SK-N-SH treated with all-trans-retinoic acid at 6 μM for 48 hours (cell line): Measurements from ENCODE around the gene COL15A1.

Experiments
- ARNTL ChIP-seq: fragments of 450-650 bp; formaldehyde crosslinking; IDR thresholded peaks from 2 replicates; pipeline ENCODE4 v1.5.0; 2020; ENCODE audit warnings: low read depth, mild to moderate bottlenecking, moderate library complexity, borderline replicate concordance
- TOX ChIP-seq: fragments of 250-450 bp; sonication (Bioruptor Pico); IDR thresholded peaks from 2 replicates; pipeline ENCODE4 v1.8.0; 2021; ENCODE audit warnings: mild to moderate bottlenecking, moderate library complexity, borderline replicate concordance
- ZC3H10 ChIP-seq: fragments of 250-450 bp; sonication (Bioruptor Pico); IDR thresholded peaks from 2 replicates; pipeline ENCODE4 v1.5.1; 2021; ENCODE audit warnings: mild to moderate bottlenecking, moderate library complexity
- ZFP30 ChIP-seq: fragments of 450-650 bp; formaldehyde crosslinking; IDR thresholded peaks from 2 replicates; pipeline ENCODE4 v1.5.0; 2022; ENCODE audit warnings: mild to moderate bottlenecking, moderate library complexity
- ZNF70 ChIP-seq: fragments of 450-650 bp; formaldehyde crosslinking; IDR thresholded peaks from 2 replicates; pipeline ENCODE4 v1.5.0; 2020; ENCODE audit warnings: mild to moderate bottlenecking, moderate library complexity
- TF ChIP-seq, protein P1 (sequence below): fragments of 250-450 bp; sonication (Bioruptor Pico); IDR thresholded peaks from 2 replicates; pipeline ENCODE4 v1.8.0; 2021; ENCODE audit warnings: low read depth, mild to moderate bottlenecking, moderate library complexity, borderline replicate concordance
- TF ChIP-seq, protein P2 (sequence below): fragments of 250-450 bp; sonication (Bioruptor Pico); IDR thresholded peaks from 2 replicates; pipeline ENCODE4 v1.5.1; 2020; ENCODE audit warnings: low read depth, mild to moderate bottlenecking, moderate library complexity
- TF ChIP-seq, protein P3 (sequence below): fragments of 250-450 bp; sonication (Bioruptor Pico); IDR thresholded peaks from 2 replicates; pipeline ENCODE4 v1.5.0; 2020; ENCODE audit warnings: mild to moderate bottlenecking, moderate library complexity
- TF ChIP-seq, protein P4 (sequence below): fragments of 250-450 bp; sonication (Bioruptor Pico); IDR thresholded peaks from 2 replicates; pipeline ENCODE4 v1.8.0; 2020; ENCODE audit warnings: mild to moderate bottlenecking, moderate library complexity, borderline replicate concordance

DNA sequence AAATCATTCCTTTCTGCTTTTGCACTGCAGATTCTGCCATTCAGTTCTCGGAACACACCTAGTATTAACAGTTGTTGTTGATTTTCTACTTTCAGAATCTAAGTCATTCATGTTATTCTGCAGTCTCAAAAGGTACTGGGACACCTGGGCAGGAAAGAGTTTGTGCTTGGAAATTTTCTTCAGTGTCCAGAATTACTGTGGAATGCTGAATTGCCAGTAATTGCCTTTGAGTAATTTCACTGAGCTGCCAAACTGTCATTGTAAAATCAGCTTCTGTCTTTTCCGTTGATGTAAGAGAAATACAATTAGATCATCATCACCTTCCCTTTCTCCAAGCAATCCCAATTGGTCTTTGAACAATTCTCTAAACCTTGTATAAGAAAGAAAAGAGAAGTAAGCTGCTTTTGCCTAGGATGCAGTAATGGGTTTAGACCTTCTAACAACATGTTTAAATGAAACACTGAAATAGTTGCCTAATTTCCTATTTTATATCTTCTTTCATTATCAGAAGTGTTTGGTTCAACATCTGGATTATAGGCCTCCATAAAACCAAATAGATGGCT is 85.5 kb downstream of the COL15A1 start:
- TF ChIP-seq TOX (CRISPR knock-in tag), result no peak
- TF ChIP-seq ZFP30 (CRISPR knock-in tag), result no peak
- TF ChIP-seq ARNTL (CRISPR knock-in tag), result no peak
- TF ChIP-seq, protein P1, sequence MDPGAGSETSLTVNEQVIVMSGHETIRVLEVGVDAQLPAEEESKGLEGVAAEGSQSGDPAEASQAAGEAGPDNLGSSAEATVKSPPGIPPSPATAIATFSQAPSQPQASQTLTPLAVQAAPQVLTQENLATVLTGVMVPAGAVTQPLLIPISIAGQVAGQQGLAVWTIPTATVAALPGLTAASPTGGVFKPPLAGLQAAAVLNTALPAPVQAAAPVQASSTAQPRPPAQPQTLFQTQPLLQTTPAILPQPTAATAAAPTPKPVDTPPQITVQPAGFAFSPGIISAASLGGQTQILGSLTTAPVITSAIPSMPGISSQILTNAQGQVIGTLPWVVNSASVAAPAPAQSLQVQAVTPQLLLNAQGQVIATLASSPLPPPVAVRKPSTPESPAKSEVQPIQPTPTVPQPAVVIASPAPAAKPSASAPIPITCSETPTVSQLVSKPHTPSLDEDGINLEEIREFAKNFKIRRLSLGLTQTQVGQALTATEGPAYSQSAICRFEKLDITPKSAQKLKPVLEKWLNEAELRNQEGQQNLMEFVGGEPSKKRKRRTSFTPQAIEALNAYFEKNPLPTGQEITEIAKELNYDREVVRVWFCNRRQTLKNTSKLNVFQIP (CRISPR knock-in tag), result no peak
- no peak for TF ChIP-seq ZNF70 (CRISPR knock-in tag)
- no peak for TF ChIP-seq ZC3H10 (CRISPR knock-in tag)
- TF ChIP-seq, protein P2, sequence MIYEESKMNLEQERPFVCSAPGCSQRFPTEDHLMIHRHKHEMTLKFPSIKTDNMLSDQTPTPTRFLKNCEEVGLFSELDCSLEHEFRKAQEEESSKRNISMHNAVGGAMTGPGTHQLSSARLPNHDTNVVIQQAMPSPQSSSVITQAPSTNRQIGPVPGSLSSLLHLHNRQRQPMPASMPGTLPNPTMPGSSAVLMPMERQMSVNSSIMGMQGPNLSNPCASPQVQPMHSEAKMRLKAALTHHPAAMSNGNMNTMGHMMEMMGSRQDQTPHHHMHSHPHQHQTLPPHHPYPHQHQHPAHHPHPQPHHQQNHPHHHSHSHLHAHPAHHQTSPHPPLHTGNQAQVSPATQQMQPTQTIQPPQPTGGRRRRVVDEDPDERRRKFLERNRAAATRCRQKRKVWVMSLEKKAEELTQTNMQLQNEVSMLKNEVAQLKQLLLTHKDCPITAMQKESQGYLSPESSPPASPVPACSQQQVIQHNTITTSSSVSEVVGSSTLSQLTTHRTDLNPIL (CRISPR knock-in tag), result no peak
- TF ChIP-seq, protein P3, sequence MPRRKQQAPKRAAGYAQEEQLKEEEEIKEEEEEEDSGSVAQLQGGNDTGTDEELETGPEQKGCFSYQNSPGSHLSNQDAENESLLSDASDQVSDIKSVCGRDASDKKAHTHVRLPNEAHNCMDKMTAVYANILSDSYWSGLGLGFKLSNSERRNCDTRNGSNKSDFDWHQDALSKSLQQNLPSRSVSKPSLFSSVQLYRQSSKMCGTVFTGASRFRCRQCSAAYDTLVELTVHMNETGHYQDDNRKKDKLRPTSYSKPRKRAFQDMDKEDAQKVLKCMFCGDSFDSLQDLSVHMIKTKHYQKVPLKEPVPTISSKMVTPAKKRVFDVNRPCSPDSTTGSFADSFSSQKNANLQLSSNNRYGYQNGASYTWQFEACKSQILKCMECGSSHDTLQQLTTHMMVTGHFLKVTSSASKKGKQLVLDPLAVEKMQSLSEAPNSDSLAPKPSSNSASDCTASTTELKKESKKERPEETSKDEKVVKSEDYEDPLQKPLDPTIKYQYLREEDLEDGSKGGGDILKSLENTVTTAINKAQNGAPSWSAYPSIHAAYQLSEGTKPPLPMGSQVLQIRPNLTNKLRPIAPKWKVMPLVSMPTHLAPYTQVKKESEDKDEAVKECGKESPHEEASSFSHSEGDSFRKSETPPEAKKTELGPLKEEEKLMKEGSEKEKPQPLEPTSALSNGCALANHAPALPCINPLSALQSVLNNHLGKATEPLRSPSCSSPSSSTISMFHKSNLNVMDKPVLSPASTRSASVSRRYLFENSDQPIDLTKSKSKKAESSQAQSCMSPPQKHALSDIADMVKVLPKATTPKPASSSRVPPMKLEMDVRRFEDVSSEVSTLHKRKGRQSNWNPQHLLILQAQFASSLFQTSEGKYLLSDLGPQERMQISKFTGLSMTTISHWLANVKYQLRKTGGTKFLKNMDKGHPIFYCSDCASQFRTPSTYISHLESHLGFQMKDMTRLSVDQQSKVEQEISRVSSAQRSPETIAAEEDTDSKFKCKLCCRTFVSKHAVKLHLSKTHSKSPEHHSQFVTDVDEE (CRISPR knock-in tag), result no peak
- TF ChIP-seq, protein P4, sequence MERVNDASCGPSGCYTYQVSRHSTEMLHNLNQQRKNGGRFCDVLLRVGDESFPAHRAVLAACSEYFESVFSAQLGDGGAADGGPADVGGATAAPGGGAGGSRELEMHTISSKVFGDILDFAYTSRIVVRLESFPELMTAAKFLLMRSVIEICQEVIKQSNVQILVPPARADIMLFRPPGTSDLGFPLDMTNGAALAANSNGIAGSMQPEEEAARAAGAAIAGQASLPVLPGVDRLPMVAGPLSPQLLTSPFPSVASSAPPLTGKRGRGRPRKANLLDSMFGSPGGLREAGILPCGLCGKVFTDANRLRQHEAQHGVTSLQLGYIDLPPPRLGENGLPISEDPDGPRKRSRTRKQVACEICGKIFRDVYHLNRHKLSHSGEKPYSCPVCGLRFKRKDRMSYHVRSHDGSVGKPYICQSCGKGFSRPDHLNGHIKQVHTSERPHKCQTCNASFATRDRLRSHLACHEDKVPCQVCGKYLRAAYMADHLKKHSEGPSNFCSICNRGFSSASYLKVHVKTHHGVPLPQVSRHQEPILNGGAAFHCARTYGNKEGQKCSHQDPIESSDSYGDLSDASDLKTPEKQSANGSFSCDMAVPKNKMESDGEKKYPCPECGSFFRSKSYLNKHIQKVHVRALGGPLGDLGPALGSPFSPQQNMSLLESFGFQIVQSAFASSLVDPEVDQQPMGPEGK (CRISPR knock-in tag), result no peak
